Measurements from ENCODE around the gene ATG4C.
A peak's percentile ranks its signal among the peaks of the same experiment; 100 is the strongest.

The ATG4C gene

GRCh38 chr1:62908168-62908695 is 124.3 kb downstream of the ATG4C start:
- Histone ChIP-seq H4K20me1 (ENCODE audit: insufficient read depth) (no peaks in the 10 kb centered on the region), H3K27ac (no peak overlapping the region), H3K9ac (no peak overlapping the region), H3K27me3 (ENCODE audit: insufficient read depth, low read depth) (no peaks in the 10 kb centered on the region), H3K4me1 (ENCODE audit: low read depth, poor library complexity, severe bottlenecking) (no peaks in the 10 kb centered on the region), H2AFZ (ENCODE audit: low read depth) (no peak overlapping the region), H3K4me2 (no peak overlapping the region), H3K4me3 (IDR thresholded peaks at IDR 0.05; ENCODE audit: insufficient read depth, low read depth, low read length) (no peak overlapping the region), H3K36me3 (ENCODE audit: insufficient read depth) (no peaks in the 10 kb centered on the region), H3K79me2 (ENCODE audit: insufficient read depth, low read depth) (no peaks in the 10 kb centered on the region)
- TF ChIP-seq CTCF (conservative IDR thresholded peaks at IDR 0.05; ENCODE audit: low read depth, low read length), result no peak

- TF ChIP-seq CTCF (conservative IDR thresholded peaks at IDR 0.05; ENCODE audit: low read depth, low read length), result peak; percentile 69
- Histone ChIP-seq H4K20me1 (ENCODE audit: insufficient read depth) (no peaks in the 10 kb centered on the region), H2AFZ (ENCODE audit: low read depth) (no peak overlapping the region), H3K79me2 (ENCODE audit: insufficient read depth, low read depth) (no peaks in the 10 kb centered on the region), H3K27ac (no peak overlapping the region), H3K27me3 (ENCODE audit: insufficient read depth, low read depth) (no peaks in the 10 kb centered on the region), H3K4me1 (ENCODE audit: low read depth, poor library complexity, severe bottlenecking) (no peaks in the 10 kb centered on the region), H3K4me3 (IDR thresholded peaks at IDR 0.05; ENCODE audit: insufficient read depth, low read depth, low read length) (no peak overlapping the region), H3K36me3 (ENCODE audit: insufficient read depth) (no peaks in the 10 kb centered on the region), H3K9ac (no peak overlapping the region), H3K4me2 (no peak overlapping the region)
These were observed 128.2 kb downstream of the ATG4C start for GRCh38 chr1:62912028-62912638.

Data from KMS-11 (cell line).